HG02610 (cell line): Measurements from ENCODE around the gene PDE1C.
A peak's percentile ranks its signal among the peaks of the same experiment; 100 is the strongest.
"Not testable (repeated sequence)": the region's sequence is repeated elsewhere in the genome, so short reads cannot be mapped to it uniquely, and the experiment has no call there.

Source experiments
- ATAC-seq: cut with Tn5 transposase; IDR thresholded peaks from one replicate; pipeline ENCODE4 v1.9.1; 2021; ENCODE audit warnings: mild to moderate bottlenecking, moderate library complexity; ENCODE audit not compliant: unreplicated experiment

Gene PDE1C

GRCh38 chr7:31856337-31856736, 213.9 kb downstream of the PDE1C start:
- no peak for ATAC-seq

GRCh38 chr7:31855530-31855929, 214.7 kb downstream of the PDE1C start:
- no peak for ATAC-seq

- no peak for ATAC-seq
Measured at GRCh38 chr7:31853380-31853779, 216.8 kb downstream of the PDE1C start.

GRCh38 chr7:31852462-31852861, 217.7 kb downstream of the PDE1C start:
- ATAC-seq = no peak

- ATAC-seq = no peak
Measured at GRCh38 chr7:31851119-31851518, 219.1 kb downstream of the PDE1C start.

GRCh38 chr7:31850601-31851000, 219.6 kb downstream of the PDE1C start:
- ATAC-seq = no peak

GRCh38 chr7:31850066-31850465, 220.1 kb downstream of the PDE1C start:
- no peak for ATAC-seq

- ATAC-seq = no peak
Measured at GRCh38 chr7:31835471-31835870, 234.7 kb downstream of the PDE1C start.

GRCh38 chr7:31833625-31834024, 236.6 kb downstream of the PDE1C start:
- not testable (repeated sequence) for ATAC-seq

- ATAC-seq = no peak
Measured at GRCh38 chr7:31828520-31828919, 241.7 kb downstream of the PDE1C start.

- no peak for ATAC-seq
Measured at GRCh38 chr7:31825576-31825975, 244.6 kb downstream of the PDE1C start.

- ATAC-seq = no peak
Measured at GRCh38 chr7:31819031-31819430, 251.2 kb downstream of the PDE1C start.

GRCh38 chr7:31816810-31817209, 253.4 kb downstream of the PDE1C start:
- ATAC-seq = no peak

GRCh38 chr7:31815796-31816195, 254.4 kb downstream of the PDE1C start:
- no peak for ATAC-seq

- ATAC-seq = no peak
Measured at GRCh38 chr7:31814187-31814586, 256.0 kb downstream of the PDE1C start.

- ATAC-seq = peak; percentile 90
Measured at GRCh38 chr7:31811650-31812461, 258.4 kb downstream of the PDE1C start.

GRCh38 chr7:31805209-31805818, 264.9 kb downstream of the PDE1C start:
- peak; percentile 87 for ATAC-seq

GRCh38 chr7:31796375-31796774, 273.8 kb downstream of the PDE1C start:
- no peak for ATAC-seq

GRCh38 chr7:31794851-31795344, 275.3 kb downstream of the PDE1C start:
- no peak for ATAC-seq

GRCh38 chr7:31791881-31792280, 278.3 kb downstream of the PDE1C start:
- no peak for ATAC-seq

GRCh38 chr7:31788883-31789680, 281.1 kb downstream of the PDE1C start:
- no peak for ATAC-seq
